NCI-H510A (cell line): ENCODE data around the gene CXCL13.
"Not testable (repeated sequence)": the region's sequence is repeated elsewhere in the genome, so short reads cannot be mapped to it uniquely, and the experiment has no call there.

Experiments
- DNase-seq: peaks from one replicate; lab custom pipeline; 2025; lab: John Stamatoyannopoulos, UW

The CXCL13 gene, protein sequence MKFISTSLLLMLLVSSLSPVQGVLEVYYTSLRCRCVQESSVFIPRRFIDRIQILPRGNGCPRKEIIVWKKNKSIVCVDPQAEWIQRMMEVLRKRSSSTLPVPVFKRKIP

DNA sequence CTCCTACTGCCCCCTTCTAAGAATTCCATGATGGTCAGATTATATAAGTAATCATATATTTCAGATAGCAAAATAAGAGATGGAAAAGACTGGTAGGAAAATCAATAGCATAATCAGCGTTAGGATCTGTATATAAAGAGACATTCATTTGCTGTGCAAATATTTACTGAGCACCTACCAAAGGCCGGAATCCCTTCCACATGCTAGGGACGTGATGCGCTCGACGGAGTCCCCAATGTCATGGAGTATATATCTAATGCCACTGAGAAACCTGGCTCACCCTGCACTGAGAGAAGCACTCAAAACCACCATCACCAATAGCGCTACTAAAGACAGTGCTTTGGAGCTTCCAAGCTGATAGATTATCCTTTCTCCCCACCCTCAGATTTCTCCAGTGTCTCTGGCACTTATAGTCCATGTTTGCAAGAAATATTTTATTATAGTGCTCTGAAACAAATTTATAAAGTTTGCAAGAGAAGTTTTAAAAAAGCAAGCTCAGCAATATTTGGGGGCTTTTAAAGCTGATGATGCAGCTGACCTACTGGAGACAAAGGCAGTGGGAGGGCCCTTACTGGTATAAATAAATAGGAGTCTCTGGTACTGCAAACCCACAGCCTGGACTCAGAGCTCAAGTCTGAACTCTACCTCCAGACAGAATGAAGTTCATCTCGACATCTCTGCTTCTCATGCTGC, at the start of gene CXCL13:
TSS of gene CXCL13 (plus strand) at position 611 of the 693 bp plus-strand sequence. CDS start at position 657, 46 bp downstream.
- no peak for DNase-seq

DNA sequence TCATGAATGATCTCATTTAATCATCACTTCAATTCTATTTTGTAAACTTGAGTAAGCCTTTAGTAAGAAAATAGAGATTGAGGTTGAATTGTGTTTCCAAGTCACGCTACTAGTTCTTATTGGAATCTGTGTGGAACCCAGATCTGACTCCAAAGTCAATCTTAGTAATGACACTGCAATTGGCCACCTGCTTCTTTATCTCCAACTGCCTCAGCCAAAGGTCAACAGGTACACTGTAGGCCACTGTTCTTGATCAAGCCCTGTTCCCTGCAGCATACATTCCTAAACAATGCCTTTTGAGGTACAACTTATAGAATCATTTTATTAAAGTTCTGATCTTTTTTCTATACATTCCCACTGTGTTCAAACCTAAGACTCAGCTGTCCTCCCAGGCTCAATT, 45.5 kb upstream of the CXCL13 start:
- no peak for DNase-seq

DNA sequence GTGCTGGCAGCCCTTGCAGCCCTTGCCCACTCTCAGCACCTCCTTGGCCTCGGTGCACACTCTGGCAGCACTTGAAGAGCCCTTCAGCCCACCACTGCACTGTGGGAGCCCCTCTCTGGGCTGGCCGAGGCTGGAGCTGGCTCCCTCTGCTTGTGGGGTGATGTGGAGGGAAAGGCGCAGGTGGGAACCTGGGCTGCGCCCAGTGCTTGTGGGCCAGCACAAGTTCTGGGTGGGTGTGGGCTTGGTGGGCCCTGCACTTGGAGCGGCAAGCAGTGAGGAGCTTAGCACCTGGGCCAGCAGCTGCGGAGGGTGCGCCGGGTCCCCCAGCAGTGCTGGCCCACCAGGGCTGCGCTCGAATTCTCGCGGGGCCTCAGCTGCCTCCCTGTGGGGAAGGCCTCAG, 43.9 kb upstream of the CXCL13 start:
- not testable (repeated sequence) for DNase-seq

DNA sequence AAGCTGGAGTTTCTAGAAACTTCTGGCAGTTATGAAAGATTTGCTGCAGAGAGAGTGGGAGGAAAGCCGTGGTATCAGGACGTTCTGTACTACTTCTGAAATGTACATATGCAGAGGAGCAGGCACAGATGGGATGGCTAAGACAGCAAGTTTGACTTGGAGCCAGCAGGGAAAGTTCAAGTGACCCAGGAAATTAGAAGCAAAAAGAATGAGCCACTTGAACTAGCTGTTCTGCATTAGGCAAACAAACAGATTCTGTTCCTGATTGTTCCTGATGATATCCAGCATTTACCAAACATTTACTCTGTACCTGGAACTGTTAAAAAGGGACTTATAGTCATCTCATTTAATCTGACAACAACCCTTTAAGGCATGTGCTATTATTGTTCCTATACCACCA, 41.4 kb upstream of the CXCL13 start:
- peak; percentile 5 for DNase-seq

DNA sequence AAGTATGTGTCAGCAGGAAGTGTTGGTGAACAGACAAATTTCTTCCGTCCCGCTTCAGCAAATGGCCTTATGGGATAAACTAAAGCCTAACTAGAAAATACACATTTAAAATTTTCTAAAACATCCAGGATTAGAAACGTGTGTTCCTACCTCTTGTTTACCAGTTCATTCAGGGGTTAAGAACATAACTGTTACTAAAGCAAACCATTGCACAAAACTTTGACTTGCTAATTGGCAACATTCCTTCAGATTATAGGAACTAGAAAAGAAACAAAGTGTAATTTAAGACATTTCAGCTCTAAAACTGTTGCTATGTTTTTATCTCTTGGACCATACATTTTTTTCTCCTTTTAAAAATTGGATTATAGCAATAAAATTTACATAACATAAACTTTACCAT, 39.5 kb upstream of the CXCL13 start:
- DNase-seq: no peak

DNA sequence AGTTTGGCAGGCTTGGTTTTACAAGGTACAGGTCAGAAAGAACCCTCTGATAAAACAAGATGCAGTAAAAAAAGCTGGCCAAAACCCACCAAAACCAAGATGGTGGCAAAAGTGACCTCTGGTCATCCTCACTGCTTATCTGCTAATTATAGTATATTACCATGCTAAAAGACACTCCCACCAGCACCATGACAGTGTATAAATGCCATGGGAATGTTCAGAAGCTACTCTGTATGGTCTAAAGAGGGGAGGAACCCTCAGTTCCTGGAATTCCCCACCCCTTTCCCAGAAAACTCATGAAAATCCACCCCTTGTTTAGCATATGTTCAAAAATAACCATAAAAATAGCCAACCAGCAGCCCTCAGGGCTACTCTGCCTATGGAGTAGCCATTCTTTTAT, 38.1 kb upstream of the CXCL13 start:
- no peak for DNase-seq

DNA sequence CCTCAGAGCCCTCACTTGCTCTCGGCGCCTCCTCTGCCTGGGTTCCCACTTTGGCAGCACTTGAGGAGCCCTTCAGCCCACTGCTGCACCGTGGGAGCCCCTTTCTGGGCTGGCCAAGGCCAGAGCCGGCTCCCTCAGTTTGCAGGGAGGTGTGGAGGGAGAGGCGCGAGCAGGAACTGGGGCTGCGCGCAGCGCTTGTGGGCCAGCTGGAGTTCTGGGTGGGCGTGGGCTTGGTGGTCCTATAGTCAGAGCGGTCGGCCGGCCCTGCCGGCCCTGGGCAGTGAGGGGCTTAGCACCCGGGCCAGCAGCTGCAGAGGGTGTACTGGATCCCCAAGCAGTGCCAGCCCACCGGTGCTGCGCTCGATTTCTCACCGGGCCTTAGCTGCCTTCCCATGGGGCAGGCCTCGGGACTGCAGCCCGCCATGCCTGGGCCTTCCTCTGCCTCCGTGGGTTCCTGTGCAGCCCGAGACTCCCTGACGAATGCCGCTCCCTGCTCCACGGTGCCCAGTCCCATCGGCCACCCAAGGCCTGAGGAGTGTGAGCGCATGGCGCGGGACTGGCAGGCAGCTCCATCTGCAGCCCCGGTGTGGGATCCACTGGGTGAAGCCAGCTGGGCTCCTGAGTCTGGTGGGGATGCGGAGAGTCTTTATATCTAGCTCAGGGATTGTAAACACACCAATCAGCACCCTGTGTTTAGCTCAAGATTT, 35.0 kb upstream of the CXCL13 start:
- not testable (repeated sequence) for DNase-seq

DNA sequence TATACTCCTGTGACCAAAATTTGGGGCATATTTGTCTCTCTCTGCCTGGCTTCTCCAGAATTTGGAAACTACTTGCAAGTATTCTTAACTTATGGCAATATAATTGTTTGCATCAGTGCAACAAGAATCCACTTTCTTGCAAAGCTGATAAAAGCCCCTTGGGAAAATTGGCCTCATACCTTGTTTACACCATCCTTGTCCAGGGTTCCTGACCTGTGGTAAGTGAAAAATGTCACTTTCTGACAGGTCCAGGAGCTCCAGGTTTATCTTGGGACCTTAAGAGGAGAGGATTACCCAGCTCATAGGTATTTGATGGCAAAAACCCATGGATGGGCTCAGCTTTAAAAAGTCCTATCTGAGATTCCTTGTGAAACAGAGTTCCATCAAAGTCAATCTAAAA, 29.3 kb upstream of the CXCL13 start:
- no peak for DNase-seq

DNA sequence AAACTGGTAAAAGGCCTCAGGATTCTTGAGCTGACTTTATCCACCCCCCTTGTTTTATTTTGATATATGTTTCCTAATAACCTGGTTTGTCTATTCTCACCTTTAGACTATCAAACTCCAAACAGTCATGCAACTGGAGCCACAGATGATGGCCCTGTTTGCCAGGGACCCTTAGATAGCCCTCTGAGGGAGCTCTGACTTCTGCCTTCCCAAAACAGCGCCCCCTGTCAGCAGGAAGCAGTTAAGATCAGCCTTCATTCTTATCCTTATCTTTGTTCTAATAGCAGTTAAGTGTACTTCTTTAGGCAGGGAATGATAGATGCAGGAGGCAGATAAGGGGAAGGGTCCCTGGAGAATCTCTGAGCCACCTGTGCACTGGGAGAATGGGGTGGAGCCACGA, 27.5 kb upstream of the CXCL13 start:
- no peak for DNase-seq

DNA sequence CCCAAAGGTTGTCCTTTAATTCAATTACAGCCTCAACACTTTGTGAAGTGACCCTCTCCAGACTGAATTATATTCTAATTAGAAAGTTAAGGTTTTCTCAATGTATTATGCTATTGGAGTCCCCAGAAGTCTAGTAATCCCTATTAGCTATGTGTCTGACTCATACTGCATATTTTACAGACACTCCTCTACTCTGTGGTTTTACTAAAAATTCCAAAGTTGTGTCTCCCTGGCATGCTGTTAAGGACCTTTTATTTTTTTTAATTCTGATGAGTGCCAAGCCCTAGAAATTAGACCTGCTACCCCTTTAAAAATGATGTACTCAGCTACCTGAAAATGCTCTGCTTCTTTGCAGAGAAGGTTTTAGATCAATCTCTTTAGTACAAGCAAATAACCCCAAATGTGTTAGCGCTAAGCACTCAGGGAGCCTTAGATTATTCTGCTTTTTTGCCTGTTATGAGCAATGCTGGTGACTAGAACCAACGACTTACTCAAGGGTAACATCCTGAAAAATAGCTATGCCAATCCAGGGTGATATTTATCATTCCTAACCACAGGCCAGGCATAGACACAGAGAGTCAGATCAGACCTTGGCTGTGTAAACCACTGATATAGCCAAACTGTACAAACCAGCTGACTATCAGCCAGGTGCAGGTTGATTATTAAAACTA, 26.1 kb upstream of the CXCL13 start:
- DNase-seq: no peak

DNA sequence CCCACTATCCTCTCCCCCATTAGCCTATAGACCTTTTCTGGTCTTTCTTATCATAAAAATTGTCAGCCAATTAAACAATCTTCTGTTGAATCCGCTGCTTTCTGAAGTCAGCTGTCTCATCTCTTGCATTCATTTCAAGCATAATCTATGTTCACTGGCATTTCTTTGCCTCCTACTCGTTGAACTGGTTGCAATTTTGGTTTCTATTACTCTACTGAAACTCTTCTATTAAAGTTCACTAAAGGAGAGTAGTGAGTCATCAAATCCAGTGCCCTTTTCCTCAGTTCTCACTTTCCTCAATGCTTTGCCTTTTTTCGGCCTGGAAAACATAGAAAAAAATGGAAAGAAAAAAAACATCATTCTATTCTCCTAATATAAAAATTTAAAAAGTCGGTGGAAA, 23.9 kb upstream of the CXCL13 start:
- DNase-seq: no peak

DNA sequence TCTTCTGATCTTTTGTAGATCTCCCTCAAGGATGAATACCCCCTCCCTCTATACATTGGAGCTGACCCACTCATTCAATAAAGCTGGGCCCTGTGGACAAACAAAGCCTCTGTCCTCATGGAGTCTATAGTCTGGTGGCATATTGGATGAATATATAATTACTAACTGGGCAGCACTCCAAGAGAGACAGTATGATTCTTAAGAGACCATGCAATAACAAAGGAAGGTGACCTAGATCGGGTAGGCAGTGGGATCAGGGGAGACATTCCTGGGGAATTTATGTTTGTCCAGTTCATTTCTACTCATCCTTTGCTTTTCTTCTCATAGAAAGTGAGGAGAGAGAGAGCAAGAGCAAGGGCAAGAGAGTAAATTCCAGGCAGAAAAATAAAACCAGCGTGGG, 23.5 kb upstream of the CXCL13 start:
- no peak for DNase-seq

DNA sequence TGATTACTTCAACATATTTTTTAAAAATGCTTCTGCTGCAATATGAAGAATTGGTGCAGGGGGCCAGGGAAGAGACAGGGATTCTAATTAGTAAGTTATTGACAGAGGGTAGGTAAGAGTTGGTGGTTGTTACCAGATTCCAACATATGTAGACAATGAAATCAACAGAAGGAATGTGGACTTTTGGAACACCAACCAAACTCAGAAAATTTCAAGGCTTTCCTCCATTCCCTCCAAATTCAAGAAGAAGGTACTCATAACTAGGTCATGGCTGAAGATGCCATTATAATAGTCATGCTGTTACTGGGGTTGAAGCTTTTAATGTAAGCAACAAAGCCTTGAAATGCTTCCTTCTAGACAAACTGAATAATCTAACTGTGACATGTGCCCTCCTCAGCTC, 22.9 kb upstream of the CXCL13 start:
- no peak for DNase-seq

DNA sequence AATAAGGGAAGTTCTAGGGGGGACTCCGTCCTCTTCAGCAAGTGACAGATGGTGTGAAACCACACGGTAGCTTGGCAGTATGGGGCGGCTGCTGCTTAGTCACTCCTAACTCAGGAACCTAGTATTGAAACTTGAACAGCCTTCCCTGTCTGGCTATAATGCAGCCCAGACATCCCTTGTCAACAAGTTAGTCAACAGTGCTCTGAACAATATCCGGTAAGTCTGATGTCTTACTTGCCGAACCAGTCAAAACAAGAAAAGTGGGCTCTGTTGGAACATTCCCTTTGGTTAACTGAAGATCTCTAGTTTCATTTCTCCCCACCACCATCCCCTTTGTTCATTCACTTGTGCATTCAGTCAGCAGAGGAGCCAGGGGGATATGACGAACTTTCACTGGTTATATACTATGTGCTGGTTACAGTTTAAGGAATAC, 18.7 kb upstream of the CXCL13 start:
- no peak for DNase-seq

DNA sequence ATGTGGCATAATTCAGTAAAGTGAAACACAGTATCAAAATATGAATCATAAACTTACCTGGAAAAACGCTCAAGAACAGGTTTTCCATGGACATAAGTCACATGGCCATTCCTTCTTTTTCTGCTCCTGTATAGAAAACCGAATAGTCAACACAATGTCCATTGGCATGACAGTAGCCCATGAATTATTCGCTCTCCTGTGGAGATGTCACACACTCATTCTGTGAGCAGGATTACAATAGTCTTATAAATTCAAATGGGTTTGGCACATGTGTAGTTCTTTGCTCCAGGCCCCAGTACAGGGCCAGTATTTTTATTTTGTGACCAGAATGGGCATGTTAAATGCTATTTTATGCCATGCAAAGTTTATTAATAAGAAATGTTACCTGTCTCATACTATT, 15.1 kb upstream of the CXCL13 start:
- DNase-seq: no peak

DNA sequence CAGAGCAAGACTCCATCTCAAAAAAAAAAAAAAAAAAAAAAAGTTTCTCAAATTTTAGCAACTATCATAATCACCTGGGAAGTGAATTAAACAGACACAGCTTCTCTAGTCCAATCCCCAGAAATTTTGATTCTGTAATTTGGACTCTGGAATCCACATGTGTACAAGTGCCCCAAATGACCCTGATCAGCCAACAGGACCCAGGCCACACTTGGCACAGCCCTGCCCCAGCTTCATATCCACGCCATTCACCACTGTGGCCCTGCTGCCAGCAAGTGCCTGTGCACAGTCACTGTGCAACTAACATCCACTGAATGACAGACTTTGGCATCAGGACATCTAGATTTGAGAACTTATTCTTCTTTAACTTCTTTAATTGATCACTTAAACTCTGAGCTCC, 14.1 kb upstream of the CXCL13 start:
- no peak for DNase-seq

DNA sequence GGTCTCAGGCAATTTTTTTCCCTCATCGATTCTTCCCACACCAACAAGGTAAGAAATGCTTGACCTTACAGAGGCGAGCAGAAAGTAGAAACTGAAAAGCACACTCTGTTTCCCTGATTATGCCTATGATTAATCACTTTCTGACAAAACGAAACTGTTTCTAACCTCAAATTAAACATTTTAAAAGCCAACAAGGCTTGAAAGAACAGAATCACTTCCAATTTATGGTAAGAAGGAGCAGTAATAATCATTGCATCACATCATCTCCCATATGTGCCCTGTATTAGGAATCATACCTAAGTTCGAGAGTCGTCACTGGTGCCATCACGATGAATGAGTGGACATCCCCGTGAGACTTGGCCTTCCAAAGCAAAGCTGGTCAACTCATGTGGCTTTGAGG, 12.5 kb upstream of the CXCL13 start:
- no peak for DNase-seq

DNA sequence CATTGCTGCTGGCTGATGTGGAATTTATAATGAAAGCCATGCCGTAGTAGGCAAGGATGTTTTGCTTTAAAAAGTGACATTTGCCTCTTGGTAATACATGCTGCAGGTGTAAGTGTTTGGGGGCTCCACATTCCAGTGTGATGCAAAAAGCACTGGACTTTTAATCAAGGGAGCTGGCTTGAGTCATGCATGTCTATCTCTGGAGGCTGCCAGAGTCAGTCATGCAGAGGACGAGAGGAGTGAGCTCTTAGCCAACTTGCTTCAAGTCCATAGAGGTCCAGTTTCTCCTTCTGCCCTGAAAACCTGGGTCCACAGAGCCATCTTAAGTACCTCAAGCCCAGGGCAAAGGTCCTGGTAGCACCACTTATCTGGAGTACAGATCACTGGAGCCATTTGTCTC, 11.6 kb upstream of the CXCL13 start:
- DNase-seq: no peak

DNA sequence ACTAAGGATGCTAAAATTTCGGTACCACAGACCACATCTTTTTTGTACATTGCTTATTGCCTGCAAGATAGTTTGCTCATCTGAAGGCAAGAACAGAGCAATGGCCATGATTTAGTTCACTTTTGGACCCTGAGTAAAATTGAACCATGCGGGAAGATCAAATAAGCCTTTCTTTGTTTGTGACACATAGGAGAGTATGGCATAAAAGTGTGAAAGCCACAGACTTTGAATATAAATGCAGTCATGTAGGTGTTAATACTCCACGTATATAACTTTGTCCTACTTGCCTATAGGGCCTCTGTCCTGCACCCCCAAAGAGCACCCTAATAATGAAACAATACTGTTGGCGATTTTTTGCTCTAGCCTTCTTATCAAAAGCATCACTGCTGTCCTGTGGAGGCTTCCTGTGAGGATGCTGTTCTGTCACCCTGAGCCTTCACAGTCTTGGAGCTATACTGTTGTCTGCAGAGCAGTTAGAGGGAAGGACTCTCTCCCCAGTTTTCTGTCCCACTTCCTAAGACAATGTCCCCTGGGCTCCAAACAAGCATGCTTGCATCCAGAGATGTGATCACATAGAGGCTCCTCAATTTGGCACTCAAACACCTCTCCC, 10.2 kb upstream of the CXCL13 start:
- DNase-seq: no peak

DNA sequence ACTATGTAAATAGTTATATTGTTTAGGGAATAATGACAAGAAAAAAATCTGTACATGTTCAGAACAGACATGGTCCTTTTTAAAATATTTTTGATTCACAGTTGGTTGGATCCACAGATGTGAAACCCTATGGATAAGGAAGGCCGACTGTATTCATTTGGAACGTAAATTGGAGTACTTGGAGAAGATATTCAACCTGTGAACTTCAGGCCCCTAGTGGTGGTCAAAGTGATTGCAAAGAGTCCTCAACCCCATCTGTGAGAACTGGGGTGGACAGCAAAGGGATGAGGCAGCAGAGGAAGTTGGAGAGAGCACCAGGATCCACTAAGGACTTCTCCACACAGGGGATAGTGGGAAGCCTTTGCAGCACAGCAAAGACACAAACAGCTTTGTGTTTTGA, 6.2 kb upstream of the CXCL13 start:
- DNase-seq: no peak

DNA sequence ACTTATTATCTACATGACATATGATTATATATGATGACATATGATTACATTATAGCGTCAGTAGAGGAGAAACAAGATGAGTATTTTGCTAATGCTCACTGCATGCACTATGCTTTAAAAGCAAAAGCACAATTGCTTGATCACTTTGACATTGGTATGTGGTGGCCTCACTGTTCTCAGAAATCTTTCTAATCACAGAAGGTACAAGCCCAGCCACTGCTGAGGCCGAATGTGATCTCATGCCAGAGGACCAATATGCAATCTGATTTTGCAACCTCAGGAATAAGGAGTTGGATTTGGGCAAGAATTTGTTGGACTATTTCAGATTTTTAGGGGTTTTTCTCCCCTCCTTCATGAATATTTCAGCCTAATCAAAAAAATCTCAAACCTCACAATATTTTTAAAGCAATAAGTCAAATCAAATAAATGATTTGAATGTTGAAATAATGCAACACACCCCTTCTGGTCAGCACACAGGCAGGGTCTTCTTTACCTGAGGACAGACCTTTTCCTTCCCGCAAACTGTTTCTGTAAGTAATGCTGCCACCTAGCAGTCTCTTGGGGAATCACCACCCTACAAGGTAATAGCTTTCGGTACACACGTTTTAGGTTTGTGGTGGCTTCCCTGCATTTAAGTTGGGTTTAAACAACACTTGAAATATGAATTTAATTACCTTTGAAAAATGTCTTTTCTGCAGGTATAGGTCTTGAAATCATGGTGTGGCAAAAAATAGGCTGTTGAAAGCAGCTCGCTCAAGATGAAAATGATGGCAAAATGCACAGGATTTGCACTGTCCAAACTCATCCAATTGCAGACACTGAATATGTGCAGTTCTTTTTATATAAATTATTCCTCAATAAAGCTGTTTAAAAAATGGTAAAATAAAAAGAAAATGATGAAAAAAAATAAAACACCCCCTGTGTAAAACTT, 4.8 kb upstream of the CXCL13 start:
- no peak for DNase-seq
